KOPT-K1 (cell line): ENCODE measurements around the gene IDUA.
"Not testable (repeated sequence)": the region's sequence is repeated elsewhere in the genome, so short reads cannot be mapped to it uniquely, and the experiment has no call there.

Experiments
- H3K27ac ChIP-seq: fragments of 200-600 bp; sonication (generic); 2 replicates; pipeline ENCODE4 v1.5.1; 2016; ENCODE audit warnings: antibody characterized with exemption, mild to moderate bottlenecking, low read depth, low read length; ENCODE audit not compliant: poor library complexity, severe bottlenecking
- H3K36me3 ChIP-seq: fragments of 200-600 bp; sonication (generic); 2 replicates; pipeline ENCODE4 v1.5.1; 2017; ENCODE audit warnings: antibody characterized with exemption, mild to moderate bottlenecking, low read length, moderate library complexity; ENCODE audit not compliant: insufficient read depth
- H3K9me3 ChIP-seq: fragments of 200-600 bp; sonication (generic); 2 replicates; pipeline ENCODE4 v1.5.1; 2017; ENCODE audit warnings: antibody characterized with exemption, low read length, mild to moderate bottlenecking; ENCODE audit not compliant: insufficient read depth, poor library complexity, severe bottlenecking

Gene IDUA

GRCh38 chr4:970854-971520 lies 15.9 kb upstream of the IDUA start:
- Histone ChIP-seq H3K27ac (no peak overlapping the region), H3K36me3 (peaks cover 11% of the 10 kb centered on the region; the same call in 1 of the 2 replicates)

GRCh38 chr4:971666-972500 lies 15.0 kb upstream of the IDUA start:
- Histone ChIP-seq H3K9me3 (peaks cover 4% of the 10 kb centered on the region), H3K27ac (no peak overlapping the region), H3K36me3 (peaks cover 2% of the 10 kb centered on the region; the same call in 1 of the 2 replicates)

More at GRCh38 chr4:970854-971520, 15.9 kb upstream of the IDUA start:
- H3K9me3 ChIP-seq, result peaks cover 4% of the 10 kb centered on the region

GRCh38 chr4:972651-973424 lies 14.0 kb upstream of the IDUA start:
- H3K36me3 ChIP-seq, result no peaks in the 10 kb centered on the region; the same call in 1 of the 2 replicates
- H3K27ac ChIP-seq, result peak overlapping the region; percentile 48
- H3K9me3 ChIP-seq, result peaks cover 4% of the 10 kb centered on the region

DNA sequence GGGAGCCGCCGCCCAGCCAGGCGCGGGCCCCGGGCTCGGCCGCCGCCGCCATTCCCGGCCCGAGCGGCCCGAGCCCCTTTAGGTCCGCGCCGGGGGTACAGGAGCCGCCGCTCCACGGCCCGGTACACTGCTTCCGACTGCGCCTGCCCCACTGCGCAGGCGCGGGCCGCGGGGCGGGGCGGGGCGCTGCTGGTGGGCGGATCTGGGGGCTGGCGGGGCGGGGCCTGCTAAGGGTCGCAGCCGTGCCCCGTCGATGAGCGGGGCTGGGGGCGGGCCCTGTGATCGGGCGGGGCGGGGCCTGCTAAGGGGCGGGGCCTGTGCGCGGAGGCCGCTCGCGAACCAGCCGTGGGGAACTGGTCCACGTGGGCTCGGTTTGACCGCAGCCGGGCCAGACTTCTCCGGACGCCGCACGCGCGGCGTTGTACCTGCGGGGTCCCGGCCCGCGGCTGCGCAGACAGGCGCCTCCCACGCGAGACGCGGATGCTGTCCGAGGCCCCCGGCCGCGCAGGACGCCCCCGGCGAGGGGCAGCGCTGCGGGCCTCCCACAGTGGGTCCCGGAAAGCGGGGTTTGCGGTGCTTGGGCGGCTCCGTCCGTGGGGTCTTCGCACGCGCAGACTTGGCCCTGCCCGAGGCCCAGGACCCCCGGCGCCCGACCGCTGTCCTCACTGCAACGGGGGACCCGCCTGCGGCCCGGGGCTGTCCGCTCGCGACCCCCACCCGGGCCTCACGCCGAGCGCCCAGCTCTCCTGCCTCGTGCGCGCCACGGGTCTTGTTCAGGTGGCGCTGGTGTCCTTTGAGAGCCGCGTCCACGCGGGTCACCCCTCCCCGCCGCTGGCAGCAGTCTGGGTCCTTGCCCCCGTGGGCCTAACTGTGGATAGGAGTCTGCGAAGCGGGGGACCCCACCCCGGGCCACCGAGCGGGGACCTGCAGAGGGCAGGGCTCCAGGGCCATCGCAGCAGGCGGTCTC lies 13.1 kb upstream of the IDUA start, which contains the start of gene DGKQ:
Gene DGKQ, minus strand, starts transcription at position 139 of the 967 bp plus-strand sequence. Its CDS starts 87 bp downstream, at position 52.
- H3K27ac ChIP-seq, result peak within 1 kb of the TSS; percentile 48
- H3K36me3 ChIP-seq, result no peaks in the 10 kb centered on the region; the same call in 1 of the 2 replicates
- H3K9me3 ChIP-seq, result peaks cover 4% of the 10 kb centered on the region

GRCh38 chr4:974668-975067 lies 12.2 kb upstream of the IDUA start:
- Histone ChIP-seq H3K27ac (no peak overlapping the region), H3K9me3 (peaks cover 4% of the 10 kb centered on the region), H3K36me3 (no peaks in the 10 kb centered on the region; the same call in 1 of the 2 replicates)

DNA sequence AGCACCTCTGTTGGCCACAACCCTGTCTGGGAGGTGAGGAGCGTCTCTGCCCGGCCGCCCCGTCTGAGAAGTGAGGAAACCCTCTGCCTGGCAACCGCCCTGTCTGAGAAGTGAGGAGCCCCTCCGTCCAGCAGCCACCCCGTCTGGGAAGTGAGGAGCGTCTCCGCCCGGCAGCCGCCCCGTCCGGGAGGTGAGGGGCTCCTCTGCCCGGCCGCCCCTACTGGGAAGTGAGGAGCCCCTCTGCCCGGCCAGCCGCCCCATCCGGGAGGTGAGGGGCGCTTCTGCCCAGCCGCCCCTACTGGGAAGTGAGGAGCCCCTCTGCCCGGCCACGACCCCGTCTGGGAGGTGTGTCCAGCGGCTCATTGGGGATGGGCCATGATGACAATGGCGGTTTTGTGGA lies 10.8 kb upstream of the IDUA start:
- not testable (repeated sequence) for H3K27ac ChIP-seq, H3K9me3 ChIP-seq, H3K36me3 ChIP-seq

- Histone ChIP-seq H3K36me3 (no peaks in the 10 kb centered on the region), H3K27ac (no peak overlapping the region), H3K9me3 (peaks cover 4% of the 10 kb centered on the region)
These were observed 7.7 kb upstream of the IDUA start for GRCh38 chr4:978957-979701.

GRCh38 chr4:982291-982690 lies 4.6 kb upstream of the IDUA start:
- no peaks in the 10 kb centered on the region for H3K9me3 ChIP-seq

DNA sequence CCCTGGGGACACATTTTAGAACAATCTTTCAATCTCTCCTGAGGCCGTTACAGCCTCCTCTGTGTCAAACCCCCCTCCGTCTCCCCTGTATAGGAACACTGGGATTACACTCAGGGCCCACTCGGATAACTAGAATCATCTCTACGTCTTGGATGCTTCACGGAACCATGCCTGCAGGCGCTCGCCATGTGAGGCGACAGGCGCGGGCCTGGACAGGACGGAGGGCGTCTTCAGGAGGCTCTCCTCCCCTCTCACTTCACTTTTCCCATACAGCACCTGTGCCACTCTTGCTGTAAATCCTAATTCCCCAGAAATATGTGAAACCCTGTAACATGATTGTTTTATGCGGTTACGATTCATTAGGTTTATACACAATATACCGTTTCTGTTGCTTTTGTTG lies 4.0 kb upstream of the IDUA start:
- Histone ChIP-seq H3K27ac (no peak overlapping the region), H3K36me3 (no peaks in the 10 kb centered on the region), H3K9me3 (no peaks in the 10 kb centered on the region)

More at GRCh38 chr4:982291-982690, 4.6 kb upstream of the IDUA start:
- H3K36me3 ChIP-seq, result no peaks in the 10 kb centered on the region
- no peak overlapping the region for H3K27ac ChIP-seq

DNA sequence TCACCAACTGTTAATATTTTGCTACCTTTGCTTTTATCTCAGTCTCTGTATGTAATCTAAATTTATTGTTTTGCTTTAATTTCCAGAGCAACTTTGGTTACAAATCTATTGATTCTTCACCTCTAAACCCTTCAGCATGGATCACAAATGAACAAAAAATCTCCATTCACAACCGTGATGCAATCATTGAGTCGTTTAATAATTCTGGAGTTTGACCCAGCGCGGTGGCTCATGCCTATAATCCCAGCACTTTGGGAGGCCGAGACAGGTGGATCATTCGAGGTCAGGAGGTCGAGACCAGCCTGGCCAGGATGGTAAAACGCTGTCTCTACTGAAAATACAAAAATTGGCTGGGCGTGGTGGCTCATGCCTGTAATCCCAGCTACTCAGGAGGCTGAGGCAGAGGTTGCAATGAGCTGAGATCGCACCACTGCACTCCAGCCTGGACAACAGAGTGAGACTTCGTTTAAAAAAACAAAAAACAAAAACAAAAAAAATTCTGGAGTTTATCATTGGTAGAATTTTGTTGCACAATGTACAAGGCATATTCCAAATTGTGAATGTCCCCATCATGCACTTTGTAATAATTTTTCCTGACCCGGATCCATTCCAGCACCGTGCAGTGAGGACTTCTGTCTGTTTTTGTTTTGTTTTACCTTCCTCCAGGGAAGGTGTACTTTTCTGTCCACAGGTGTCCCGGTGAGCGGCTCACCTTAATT lies 2.3 kb upstream of the IDUA start:
- Histone ChIP-seq H3K27ac (no peak overlapping the region), H3K9me3 (no peaks in the 10 kb centered on the region), H3K36me3 (0 out of 2 replicates have a peak, but pooled peaks cover under 1% of the 10 kb centered on the region)

GRCh38 chr4:985123-985830 lies 1.6 kb upstream of the IDUA start:
- Histone ChIP-seq H3K9me3 (no peaks in the 10 kb centered on the region), H3K27ac (no peak overlapping the region), H3K36me3 (peaks cover 8% of the 10 kb centered on the region; the same call in 1 of the 2 replicates)

DNA sequence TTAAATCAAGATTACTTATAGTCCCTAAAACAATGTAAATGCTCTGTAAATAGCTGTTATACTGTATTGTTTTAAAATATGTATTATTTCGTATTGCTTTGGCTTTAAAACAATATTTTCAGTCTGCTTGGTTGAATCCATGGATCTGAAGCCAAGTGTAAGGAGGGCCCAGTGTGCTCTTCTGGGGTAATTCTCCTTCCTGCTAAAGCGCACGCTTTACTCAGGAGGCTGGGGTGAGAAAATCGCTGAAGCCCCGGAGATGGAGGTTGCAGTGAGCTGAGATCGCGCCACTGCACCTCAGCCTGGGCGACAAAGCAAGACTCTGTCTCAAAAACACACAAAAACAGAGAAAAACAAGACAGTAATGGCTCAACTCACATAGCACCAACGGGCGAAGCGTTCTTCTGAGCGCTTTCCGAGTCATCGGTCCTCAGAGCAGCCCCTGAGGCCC lies 391 bp upstream of the IDUA start:
- H3K36me3 ChIP-seq, result peaks cover 10% of the 10 kb centered on the region; the same call in 1 of the 2 replicates
- H3K9me3 ChIP-seq, result no peaks in the 10 kb centered on the region
- H3K27ac ChIP-seq, result peak overlapping the region; percentile 71
